Heart right ventricle (tissue), 16 donors: Measurements from ENCODE around the gene WBP1. TPM values are rescaled to one million over a fixed set of nuclear protein-coding genes. Genes with fewer than 3 reads are reported as not detected.
"Not testable (repeated sequence)": the region's sequence is repeated elsewhere in the genome, so short reads cannot be mapped to it uniquely, and the experiment has no call there.

Experiments used
- ATAC-seq, 8 donors: fragments of 200-7000 bp; cut with Tn5 transposase; one replicate each; pipeline ENCODE4 v1.9.1; 2020; ENCODE audit warnings: mild to moderate bottlenecking in 8 of 8, moderate library complexity in 8 of 8, moderate number of reproducible peaks in 1 of 8
- DNase-seq, 2 donors: peaks; one replicate each; pipeline ENCODE4 v3.0.0-alpha.2; 2020
- H3K27ac ChIP-seq, 10 donors: fragments of 200-600 bp; sonication (generic) in 2 of 10; one replicate each; pipeline versions ENCODE4 v1.5.0 to v1.8.0; 2020 to 2022; ENCODE audit warnings: mild to moderate bottlenecking in 3 of 10
- H3K27me3 ChIP-seq, 7 donors: fragments of 200-600 bp; one replicate each; pipeline ENCODE4 v1.8.0; 2021 to 2022; ENCODE audit warnings: mild to moderate bottlenecking in 2 of 7
- H3K36me3 ChIP-seq, 9 donors: fragments of 200-600 bp; sonication (generic) in 1 of 9; one replicate each; pipeline versions ENCODE4 v1.5.0 to v1.8.0; 2020 to 2022; ENCODE audit warnings: mild to moderate bottlenecking in 2 of 9
- H3K4me1 ChIP-seq, 9 donors: fragments of 200-600 bp; sonication (generic) in 1 of 9; one replicate each; pipeline versions ENCODE4 v1.5.0 to v1.8.0; 2020 to 2022; ENCODE audit warnings: mild to moderate bottlenecking in 4 of 9
- H3K4me3 ChIP-seq, 10 donors: fragments of 200-600 bp; sonication (generic) in 2 of 10; one replicate each; pipeline versions ENCODE4 v1.5.0 to v1.8.0; 2020 to 2022; ENCODE audit warnings: mild to moderate bottlenecking in 7 of 10, moderate library complexity in 2 of 10
- H3K9me3 ChIP-seq, 11 donors: fragments of 200-600 bp in 10 of 11; sonication (generic) in 2 of 11; one replicate each; pipeline versions ENCODE4 v1.5.0 to v1.8.0; 2013 to 2022; ENCODE audit warnings: mild to moderate bottlenecking in 2 of 11, control low read depth in 1 of 11, moderate library complexity in 1 of 11
- WGBS, 2 donors: extraction: QIAGEN DNeasy Blood & Tissue Kit; methylation state at CpG; one replicate each; pipeline ENCODE4 v1.1.7; 2013; ENCODE audit warnings: inconsistent platforms in 1 of 2; 5-methylcytosine and 5-hydroxymethylcytosine counted together
- intact Hi-C, 10 donors: fragments of 100-400 bp; cut with DNase I; formaldehyde crosslinking; loops; one replicate each; pipeline versions ENCODE4 v1.11.1 to v1.14.2; 2022
- polyA plus RNA-seq, 2 donors: library from polyadenylated mRNA; stranded (reverse); fragments of 200-250 nt; gene quantifications; one replicate each; pipeline ENCODE4 v1.2.3, GENCODE V29; 2013
- total RNA-seq, 10 donors: library from RNA; stranded (reverse); fragmentation: NEBNext Ultra II Directional in 3 of 10; extraction: Animal tissue kit (Norgen Biotek cat#: 25700) in 3 of 10; gene quantifications; one replicate each; pipeline versions ENCODE4 v1.2.1 to v1.2.4, GENCODE V29; 2021 to 2023
- TF ChIP-seq, protein P1 (sequence below), 9 donors: fragments of 200-600 bp; sonication (generic) in 2 of 9; IDR thresholded peaks; one replicate each; pipeline versions ENCODE4 v1.5.0 to v1.8.0; 2021 to 2022; ENCODE audit warnings: antibody characterized with exemption in 9 of 9, mild to moderate bottlenecking in 5 of 9, moderate library complexity in 1 of 9
- donor health status: Arrhythmogenic right ventricular cardiomyopathy.
- donor health status: ischemic (EF 13 %, LVEDD 7.1; RV severe dilation, severe dysfunction).
- donor health status: healthy with polysubstance abuse.
- donor health status: DM: no; HTN: yes; CAD: no.
- donor health status: DM: no; HTN: no; CAD: no.
- donor health status: ischemic (EF 25% LVEDD 6.9; RV normal size, moderate dysfunction).
- donor health status: ischemic (EF 25% LVEDD 5.7; RV mildly dilated, moderate dysfunction).
- donor health status: healthy.
- donor health status: DM: yes; HTN: yes; CAD: no.
- donor health status: Ischemic cardiomyopathy.
- donor health status: ischemic (EF 35%, LVEDD 5.7; RV mildly dilated, moderate dysfunction).
- donor health status: nonischemic (EF 11% LVEDD 7.7; RV severe dilation, severe dysfunction).
- donor health status: DM: yes; HTN: yes; CAD: no.
- donor health status: PGD.
- donor health status: ischemic (EF 29% LVEDD 5.4; RV normal size, mild dysfunction).
- donor health status: nonischemic (EF 23%, LVEDD 6.1; RV moderate dilation, normal function).

The WBP1 gene
- total and polyA plus RNA-seq, 12 donors: 34.8 to 59.8 (median 45.8) TPM

DNA sequence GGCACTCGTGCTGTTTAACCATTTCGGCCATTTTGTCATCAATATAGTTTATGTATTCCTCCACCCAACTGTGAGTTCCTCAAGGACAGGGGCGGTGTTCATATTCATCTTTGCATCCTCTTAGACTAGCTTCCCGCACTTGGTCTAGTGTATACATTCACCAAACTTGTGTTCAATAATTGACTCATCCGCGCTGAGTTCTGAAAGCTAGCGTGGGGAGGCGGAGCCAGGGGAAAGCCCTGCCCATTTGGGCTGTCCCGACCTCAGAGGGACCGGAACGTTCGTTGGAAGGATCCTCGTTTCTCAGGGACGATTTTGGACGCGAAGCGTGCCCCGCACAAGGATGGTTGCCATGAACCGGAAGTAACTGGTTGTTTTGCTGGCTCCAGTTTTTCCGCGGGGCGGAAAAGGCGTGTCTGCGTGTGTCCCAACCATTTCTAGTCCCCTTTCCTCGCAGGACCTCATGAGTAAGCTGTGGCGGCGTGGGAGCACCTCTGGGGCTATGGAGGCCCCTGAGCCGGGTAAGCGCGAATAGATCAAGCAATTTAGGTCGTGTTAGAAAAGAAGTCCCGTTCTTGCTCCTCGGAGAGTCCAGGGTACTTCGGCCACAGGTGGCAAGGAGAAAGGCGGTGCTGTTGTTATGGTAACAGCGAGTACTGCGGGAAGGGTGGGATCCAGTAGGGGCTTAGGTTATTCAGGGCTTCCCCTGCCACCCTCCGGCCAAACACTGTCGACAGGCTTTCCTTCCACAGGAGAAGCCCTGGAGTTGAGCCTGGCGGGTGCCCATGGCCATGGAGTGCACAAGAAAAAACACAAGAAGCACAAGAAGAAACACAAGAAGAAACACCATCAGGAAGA, 3.4 kb upstream of the WBP1 start, which contains the start of gene INO80B:
TSS of gene INO80B (plus strand) at position 434 of the 858 bp plus-strand sequence. CDS start at position 464, 30 bp downstream.
- H3K4me1 ChIP-seq: peaks cover 14 to 42% (median 36%) of the 10 kb centered on the region in 9 donors
- no peaks in the 10 kb centered on the region for H3K9me3 ChIP-seq
- H3K27me3 ChIP-seq: no peaks in the 10 kb centered on the region
- peaks cover 0 to 6% (median 0%) of the 10 kb centered on the region in 9 donors for H3K36me3 ChIP-seq
- peak; percentile 91 to 96 for DNase-seq
- peak within 1 kb of the TSS in 9 of 10 donors; percentile 30 to 78 (median 65) for H3K27ac ChIP-seq
- 1% methylated on average over 40 of the region's 40 CpGs for WGBS, 2 donors
- TF ChIP-seq, protein P1, sequence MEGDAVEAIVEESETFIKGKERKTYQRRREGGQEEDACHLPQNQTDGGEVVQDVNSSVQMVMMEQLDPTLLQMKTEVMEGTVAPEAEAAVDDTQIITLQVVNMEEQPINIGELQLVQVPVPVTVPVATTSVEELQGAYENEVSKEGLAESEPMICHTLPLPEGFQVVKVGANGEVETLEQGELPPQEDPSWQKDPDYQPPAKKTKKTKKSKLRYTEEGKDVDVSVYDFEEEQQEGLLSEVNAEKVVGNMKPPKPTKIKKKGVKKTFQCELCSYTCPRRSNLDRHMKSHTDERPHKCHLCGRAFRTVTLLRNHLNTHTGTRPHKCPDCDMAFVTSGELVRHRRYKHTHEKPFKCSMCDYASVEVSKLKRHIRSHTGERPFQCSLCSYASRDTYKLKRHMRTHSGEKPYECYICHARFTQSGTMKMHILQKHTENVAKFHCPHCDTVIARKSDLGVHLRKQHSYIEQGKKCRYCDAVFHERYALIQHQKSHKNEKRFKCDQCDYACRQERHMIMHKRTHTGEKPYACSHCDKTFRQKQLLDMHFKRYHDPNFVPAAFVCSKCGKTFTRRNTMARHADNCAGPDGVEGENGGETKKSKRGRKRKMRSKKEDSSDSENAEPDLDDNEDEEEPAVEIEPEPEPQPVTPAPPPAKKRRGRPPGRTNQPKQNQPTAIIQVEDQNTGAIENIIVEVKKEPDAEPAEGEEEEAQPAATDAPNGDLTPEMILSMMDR (IDR thresholded peaks at IDR 0.05): no peak
- intact Hi-C loops: loop anchor here in 2 of 10 donors (1.0 to 2.0 kb wide), 2 partner anchors 18 to 28 kb away; partner anchors contain the start of genes TTC31 (in 2 of the 2) and MRPL53 (in 1 of the 2)
- peak; percentile 57 to 75 (median 66) for ATAC-seq
- H3K4me3 ChIP-seq: peak within 1 kb of the TSS; percentile 53 to 75 (median 66)

DNA sequence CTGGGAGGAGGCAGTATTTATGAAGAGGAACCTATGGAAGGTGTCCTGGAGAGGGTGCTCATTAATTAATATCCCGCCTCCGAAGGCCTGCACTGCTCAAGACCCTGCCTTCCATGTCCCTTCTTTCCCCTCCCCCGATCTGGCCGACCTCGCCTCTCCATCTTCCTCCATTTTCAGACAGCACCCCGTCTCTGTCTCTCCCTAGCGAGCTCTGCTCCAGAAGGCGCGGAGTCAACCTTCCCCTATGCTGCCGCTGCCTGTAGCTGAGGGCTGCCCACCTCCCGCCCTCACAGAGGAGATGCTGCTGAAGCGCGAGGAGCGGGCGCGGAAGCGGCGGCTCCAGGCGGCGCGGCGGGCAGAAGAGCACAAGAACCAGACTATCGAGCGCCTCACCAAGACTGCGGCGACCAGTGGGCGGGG, 1.1 kb upstream of the WBP1 start:
- Histone ChIP-seq H3K27me3 (no peaks in the 10 kb centered on the region), H3K36me3 (peaks cover 0 to 24% (median 6%) of the 10 kb centered on the region in 9 donors), H3K9me3 (no peaks in the 10 kb centered on the region), H3K27ac (peak overlapping the region; percentile 88 to 98 (median 96)), H3K4me1 (peaks cover 14 to 42% (median 36%) of the 10 kb centered on the region in 9 donors), H3K4me3 (peak overlapping the region; percentile 57 to 90 (median 80))
- WGBS, 2 donors: 1 to 2% methylated on average over 26 to 27 of the region's 27 CpGs
- no peak for ATAC-seq
- DNase-seq: no peak
- intact Hi-C loops: no loop called here
- TF ChIP-seq, protein P1 (IDR thresholded peaks at IDR 0.05): no peak

DNA sequence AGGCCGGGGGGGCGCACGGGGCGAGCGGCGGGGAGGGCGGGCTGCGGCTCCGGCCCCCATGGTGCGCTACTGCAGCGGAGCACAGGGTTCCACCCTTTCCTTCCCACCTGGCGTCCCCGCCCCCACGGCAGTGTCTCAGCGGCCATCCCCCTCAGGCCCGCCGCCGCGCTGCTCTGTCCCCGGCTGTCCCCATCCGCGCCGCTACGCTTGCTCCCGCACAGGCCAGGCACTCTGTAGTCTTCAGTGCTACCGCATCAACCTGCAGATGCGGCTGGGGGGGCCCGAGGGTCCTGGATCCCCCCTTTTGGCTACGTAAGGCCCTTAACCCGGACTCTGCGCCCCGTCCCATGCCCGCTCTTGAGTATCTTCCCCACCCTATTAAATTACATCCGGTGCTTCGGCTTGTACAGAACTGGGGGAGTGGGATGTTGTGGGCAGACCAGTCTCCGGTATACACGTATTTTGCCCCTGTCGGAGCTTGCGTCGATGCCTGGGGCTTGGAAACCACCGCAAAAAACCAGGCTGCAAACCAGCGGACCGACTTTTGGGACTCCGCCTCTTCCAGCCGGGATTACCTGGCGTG, 598 bp upstream of the WBP1 start:
- Histone ChIP-seq H3K27me3 (no peaks in the 10 kb centered on the region), H3K4me1 (peaks cover 14 to 42% (median 36%) of the 10 kb centered on the region in 9 donors), H3K27ac (peak overlapping the region; percentile 88 to 98 (median 96)), H3K36me3 (peaks cover 0 to 29% (median 6%) of the 10 kb centered on the region in 9 donors), H3K9me3 (no peaks in the 10 kb centered on the region), H3K4me3 (peak overlapping the region; percentile 57 to 90 (median 80))
- WGBS, 2 donors: 0 to 1% methylated on average over 46 of the region's 46 CpGs
- TF ChIP-seq, protein P1 (IDR thresholded peaks at IDR 0.05): no peak
- intact Hi-C loops: loop anchor here in 2 of 10 donors (1.0 kb wide), 2 partner anchors 15 to 50 kb away; partner anchors contain the start of genes MRPL53 (in 1 of the 2) and PCGF1 (in 1 of the 2)
- peak; percentile 12 to 57 (median 38) for ATAC-seq
- DNase-seq: peak; percentile 63 to 71

DNA sequence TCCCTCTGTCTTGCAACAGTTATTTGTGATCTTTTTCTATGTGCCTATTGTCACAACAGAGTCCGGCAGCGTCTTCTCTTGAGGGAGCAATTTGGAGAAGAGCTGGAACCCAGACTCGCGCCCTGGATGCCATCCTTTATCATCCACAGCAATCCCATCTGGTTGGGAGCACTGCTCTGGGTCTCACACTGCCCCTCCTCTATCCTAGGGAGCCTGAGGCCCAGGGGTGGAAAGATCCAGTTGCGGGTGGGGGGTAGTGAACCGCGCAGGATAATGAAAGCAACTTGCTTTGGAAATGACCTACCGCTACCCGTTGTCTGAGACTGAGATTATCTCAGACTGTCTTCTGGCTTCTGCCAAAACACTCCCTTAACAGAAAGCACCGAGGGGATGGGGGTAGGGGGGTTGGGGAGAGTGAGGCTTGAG, 713 bp downstream of the WBP1 start:
- ATAC-seq: no peak

DNA sequence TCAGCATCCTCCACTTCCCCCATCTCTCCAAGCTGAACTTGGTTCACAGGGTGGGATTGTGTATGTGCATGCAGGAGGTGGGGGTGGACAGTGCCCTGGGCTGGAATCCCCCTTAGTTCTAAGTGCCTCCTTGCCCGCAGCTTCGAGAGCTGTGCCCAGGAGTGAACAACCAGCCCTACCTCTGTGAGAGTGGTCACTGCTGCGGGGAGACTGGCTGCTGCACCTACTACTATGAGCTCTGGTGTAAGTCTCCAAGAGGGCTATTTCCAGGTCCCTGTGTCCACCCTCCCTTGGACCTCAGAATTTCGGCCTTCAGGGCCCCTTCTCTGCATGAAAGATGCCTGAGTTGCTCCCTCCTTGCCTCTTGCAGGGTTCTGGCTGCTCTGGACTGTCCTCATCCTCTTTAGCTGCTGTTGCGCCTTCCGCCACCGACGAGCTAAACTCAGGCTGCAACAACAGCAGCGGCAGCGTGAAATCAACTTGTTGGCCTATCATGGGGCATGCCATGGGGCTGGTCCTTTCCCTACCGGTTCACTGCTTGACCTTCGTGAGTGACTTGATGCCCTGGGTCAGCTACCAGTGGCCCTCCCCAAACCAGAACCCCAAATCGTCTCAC, 1.4 kb downstream of the WBP1 start:
- DNase-seq, H3K9me3 ChIP-seq, ATAC-seq, intact Hi-C loops, H3K27me3 ChIP-seq: not testable (repeated sequence)
- peaks cover 14 to 50% (median 43%) of the 10 kb centered on the region in 9 donors for H3K4me1 ChIP-seq
- 80 to 82% methylated on average over 13 of the region's 13 CpGs for WGBS, 2 donors
- H3K36me3 ChIP-seq: peaks cover 0 to 35% (median 6%) of the 10 kb centered on the region in 9 donors
- H3K27ac ChIP-seq: peak overlapping the region in 1 of 10 donors; percentile 95
- peak overlapping the region in 4 of 10 donors; percentile 65 to 90 (median 82) for H3K4me3 ChIP-seq

More for the DNA sequence above, 713 bp downstream of the WBP1 start:
- no peaks in the 10 kb centered on the region for H3K9me3 ChIP-seq
- no peaks in the 10 kb centered on the region for H3K27me3 ChIP-seq
- H3K36me3 ChIP-seq: peaks cover 0 to 35% (median 6%) of the 10 kb centered on the region in 9 donors
- TF ChIP-seq, protein P1 (IDR thresholded peaks at IDR 0.05): no peak
- peak overlapping the region in 9 of 10 donors; percentile 73 to 98 (median 79) for H3K27ac ChIP-seq
- H3K4me3 ChIP-seq: peak overlapping the region; percentile 50 to 90 (median 79)
- peaks cover 14 to 48% (median 39%) of the 10 kb centered on the region in 9 donors for H3K4me1 ChIP-seq
- 2 to 3% methylated on average over 10 of the region's 10 CpGs for WGBS, 2 donors
- no peak for DNase-seq
- intact Hi-C loops: loop anchor here in 2 of 10 donors (1.0 kb wide), 2 partner anchors 13 to 48 kb away; partner anchors contain the start of genes MRPL53 (in 1 of the 2) and PCGF1 (in 1 of the 2)

DNA sequence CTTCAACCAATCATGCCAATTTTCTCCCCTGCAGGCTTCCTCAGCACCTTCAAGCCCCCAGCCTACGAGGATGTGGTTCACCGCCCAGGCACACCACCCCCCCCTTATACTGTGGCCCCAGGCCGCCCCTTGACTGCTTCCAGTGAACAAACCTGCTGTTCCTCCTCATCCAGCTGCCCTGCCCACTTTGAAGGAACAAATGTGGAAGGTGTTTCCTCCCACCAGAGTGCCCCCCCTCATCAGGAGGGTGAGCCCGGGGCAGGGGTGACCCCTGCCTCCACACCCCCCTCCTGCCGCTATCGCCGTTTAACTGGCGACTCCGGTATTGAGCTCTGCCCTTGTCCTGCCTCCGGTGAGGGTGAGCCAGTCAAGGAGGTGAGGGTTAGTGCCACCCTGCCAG, 1.9 kb downstream of the WBP1 start:
- 85 to 88% methylated on average over 9 to 10 of the region's 10 CpGs for WGBS, 2 donors
- H3K4me1 ChIP-seq: peaks cover 13 to 51% (median 44%) of the 10 kb centered on the region in 9 donors

More for the DNA sequence above, 1.9 kb downstream of the WBP1 start:
- H3K27ac ChIP-seq, H3K9me3 ChIP-seq, H3K27me3 ChIP-seq, DNase-seq, intact Hi-C loops, H3K4me3 ChIP-seq, ATAC-seq: not testable (repeated sequence)
- peaks cover 0 to 35% (median 6%) of the 10 kb centered on the region in 9 donors for H3K36me3 ChIP-seq
